Gastrocnemius medialis (tissue), 4 donors: ENCODE data around the gene AKAP6.

Experiments
- POLR2A ChIP-seq, 2 donors: fragments of 450-650 bp; IDR thresholded peaks; one replicate each; pipeline ENCODE4 v1.6.1; 2017; ENCODE audit warnings: antibody characterized with exemption in 2 of 2, mild to moderate bottlenecking in 2 of 2, moderate library complexity in 2 of 2
- TF ChIP-seq, protein P1 (sequence below), 5 experiments: fragments of 450-650 bp in 3 of 5; fragments of 200-600 bp in 2 of 5; sonication (generic) in 2 of 5; IDR thresholded peaks in 4 of 5; conservative IDR thresholded peaks in 1 of 5; 1 replicate in 4 of 5; 2 replicates in 1 of 5; pipeline ENCODE4 v1.5.1; 2016 to 2019; ENCODE audit warnings: antibody characterized with exemption in 5 of 5, mild to moderate bottlenecking in 3 of 5, moderate library complexity in 3 of 5

GRCh38 chr14:32310876-32311275 is 18.2 kb upstream of the AKAP6 start:
- TF ChIP-seq, protein P1, sequence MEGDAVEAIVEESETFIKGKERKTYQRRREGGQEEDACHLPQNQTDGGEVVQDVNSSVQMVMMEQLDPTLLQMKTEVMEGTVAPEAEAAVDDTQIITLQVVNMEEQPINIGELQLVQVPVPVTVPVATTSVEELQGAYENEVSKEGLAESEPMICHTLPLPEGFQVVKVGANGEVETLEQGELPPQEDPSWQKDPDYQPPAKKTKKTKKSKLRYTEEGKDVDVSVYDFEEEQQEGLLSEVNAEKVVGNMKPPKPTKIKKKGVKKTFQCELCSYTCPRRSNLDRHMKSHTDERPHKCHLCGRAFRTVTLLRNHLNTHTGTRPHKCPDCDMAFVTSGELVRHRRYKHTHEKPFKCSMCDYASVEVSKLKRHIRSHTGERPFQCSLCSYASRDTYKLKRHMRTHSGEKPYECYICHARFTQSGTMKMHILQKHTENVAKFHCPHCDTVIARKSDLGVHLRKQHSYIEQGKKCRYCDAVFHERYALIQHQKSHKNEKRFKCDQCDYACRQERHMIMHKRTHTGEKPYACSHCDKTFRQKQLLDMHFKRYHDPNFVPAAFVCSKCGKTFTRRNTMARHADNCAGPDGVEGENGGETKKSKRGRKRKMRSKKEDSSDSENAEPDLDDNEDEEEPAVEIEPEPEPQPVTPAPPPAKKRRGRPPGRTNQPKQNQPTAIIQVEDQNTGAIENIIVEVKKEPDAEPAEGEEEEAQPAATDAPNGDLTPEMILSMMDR (IDR thresholded peaks at IDR 0.05 in 4 of 5, conservative IDR thresholded peaks at IDR 0.05 in 1 of 5) = no peak
- TF ChIP-seq POLR2A (IDR thresholded peaks at IDR 0.05) = no peak
